HuH-7 (cell line): Measurements from ENCODE around the gene SPATA2.
"Not testable (repeated sequence)": the region's sequence is repeated elsewhere in the genome, so short reads cannot be mapped to it uniquely, and the experiment has no call there.

ENCODE experiments used
- DNase-seq: peaks from one replicate; pipeline ENCODE4 v3.0.0; 2011; ENCODE audit warnings: low spot score

Gene SPATA2

DNA sequence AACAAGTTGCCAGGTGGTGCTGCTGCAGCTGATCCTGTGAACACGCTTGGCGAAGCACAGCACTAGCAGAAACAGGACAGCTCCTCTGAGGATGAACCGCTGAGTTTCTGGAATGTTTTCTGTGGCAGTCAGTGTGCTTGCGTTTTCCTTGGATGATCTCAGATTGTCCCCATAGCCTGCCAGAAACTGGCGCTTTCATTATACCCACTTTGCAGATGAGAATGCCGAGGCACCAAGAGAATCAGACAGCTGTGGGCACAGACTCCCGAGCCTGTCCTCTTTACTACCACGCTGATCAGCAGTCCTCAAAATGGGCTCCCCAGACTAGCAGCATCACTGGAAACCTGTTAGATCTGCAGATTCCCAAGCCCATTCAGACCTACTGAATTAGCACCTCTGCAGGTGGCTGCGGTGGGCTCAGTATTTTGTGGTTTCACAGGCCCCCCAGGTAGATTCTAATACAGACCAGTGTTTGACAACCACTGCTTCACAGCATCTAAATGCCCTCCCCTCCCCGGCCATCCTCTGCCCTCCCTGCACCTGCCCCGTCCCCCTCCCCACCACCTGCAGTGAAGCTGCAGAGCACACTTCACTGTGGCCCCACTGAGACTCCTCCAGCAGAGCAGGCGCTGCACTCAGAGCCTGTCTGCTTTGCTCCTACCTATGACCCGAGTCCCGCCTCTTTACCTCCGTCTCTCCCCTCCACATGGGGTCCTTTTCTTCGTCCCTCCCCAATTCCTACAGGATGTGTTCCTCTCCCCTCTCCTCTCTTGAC lies 29.6 kb downstream of the SPATA2 start:
- DNase-seq = no peak

DNA sequence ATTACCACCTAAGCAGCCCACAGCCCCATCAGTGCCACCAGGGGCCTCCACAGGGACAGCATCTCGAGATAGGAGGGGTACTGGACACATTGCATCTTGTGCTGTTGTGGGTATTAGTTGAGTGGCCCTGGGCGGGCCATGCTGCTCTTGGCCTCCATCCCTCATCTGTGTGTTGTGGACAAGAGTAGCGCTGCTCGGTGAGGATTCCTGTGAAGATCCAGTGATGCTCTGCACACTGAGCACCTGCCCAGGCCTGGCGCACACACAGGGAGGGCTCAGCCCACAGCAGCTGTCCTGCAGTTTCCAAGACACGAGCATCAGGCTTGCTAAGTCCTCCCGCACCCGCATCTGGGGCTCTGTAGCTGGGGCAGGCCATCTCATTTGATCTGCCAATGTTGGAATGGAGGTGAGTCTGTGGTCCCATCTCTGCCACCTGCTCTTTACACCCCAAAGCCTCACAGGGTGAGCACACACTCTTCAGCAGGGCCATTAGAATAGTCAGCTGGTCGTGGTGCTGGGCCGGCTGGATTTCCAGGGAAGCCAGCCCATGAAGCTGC lies 32.0 kb downstream of the SPATA2 start:
- no peak for DNase-seq

DNA sequence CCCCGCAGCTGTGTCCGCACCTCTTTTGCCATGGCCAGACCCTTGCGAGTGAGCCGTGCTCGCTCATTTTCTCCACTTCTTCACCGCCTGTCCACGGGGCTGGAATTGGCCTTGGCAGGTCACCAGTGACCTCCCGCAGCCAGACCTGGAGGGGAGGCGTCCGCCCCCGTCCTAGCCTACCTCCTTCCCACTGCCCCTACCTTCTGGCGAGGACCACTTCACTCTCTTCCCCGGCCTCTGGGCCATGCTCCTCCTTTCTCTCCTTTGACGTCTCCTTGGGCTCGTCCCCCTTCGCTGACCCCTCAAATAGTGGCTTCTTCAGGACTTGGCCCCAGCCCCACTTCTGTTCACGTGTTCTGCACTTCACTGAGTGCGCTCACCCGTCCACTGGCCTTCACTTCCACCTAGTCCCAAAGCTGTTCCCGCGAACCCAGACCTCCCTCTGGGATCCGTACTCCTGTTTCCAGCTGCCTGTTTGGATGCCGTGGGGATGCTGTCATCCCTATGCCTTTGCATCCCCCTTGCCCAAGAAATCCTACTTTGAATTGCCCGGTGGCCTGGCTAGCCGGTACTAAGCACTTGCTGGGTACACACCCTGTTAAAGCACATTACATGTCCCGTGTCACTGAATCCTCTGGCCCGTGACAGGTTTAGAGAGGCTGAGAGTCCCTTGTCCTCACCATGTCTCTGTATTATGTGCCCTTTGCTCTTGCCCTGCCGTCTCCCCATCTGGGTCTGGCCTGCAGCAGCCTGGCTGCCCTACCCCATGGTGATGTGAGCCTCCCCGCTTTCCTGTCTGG lies 33.0 kb downstream of the SPATA2 start:
- no peak for DNase-seq

DNA sequence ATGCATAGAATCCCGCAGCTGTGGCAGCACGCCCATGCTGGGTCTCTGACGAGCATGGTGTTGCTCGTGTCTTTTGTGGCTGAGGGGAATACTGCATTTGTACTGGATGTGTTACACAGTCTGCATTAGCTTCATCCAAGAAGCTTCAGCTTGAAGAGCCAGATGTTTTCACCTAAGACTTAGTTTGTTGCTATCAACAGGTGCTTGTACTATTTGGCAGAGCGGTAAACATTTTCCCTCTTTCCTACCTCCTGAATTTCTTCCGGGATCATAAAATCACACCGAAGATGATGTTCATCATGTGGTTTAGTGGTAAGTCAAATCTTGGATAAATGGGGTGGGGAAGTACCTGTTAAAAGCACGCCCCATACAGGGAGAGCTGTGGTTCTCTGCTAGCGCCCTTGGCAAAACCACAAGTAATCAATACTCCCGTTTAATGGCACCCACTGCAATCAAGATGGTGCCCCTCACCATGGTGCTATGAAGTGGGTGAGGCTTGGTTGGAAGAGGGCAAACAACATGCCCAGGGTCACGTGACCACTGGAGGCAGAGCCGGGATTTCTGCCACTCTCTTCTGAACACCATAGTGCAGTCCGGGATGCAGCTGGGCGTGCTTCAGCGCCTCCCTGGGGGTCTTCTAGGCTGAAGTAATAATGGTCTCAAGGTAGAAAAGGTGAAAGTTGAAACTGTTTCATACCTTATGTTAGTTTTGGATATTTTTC lies 34.4 kb downstream of the SPATA2 start:
- no peak for DNase-seq

DNA sequence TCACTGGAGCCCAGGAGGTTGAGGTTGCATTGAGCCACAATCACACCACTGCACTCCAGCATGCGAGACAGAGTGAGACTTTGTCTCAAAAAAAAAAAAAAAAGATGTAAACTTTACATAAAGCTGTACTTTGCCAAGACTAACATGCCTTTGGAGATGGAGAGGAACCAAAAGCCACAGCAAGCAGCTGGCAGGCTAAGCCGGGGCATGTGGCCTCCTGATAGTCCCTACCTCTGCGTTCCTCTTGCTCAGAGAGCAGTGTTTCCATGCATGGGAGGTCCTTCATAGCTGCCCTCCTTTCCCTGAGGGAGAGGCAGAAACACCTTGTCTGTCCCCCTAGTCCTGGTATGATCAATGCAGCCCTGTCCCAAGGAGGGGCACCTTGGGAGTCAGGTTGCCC lies 35.2 kb downstream of the SPATA2 start:
- no peak for DNase-seq

DNA sequence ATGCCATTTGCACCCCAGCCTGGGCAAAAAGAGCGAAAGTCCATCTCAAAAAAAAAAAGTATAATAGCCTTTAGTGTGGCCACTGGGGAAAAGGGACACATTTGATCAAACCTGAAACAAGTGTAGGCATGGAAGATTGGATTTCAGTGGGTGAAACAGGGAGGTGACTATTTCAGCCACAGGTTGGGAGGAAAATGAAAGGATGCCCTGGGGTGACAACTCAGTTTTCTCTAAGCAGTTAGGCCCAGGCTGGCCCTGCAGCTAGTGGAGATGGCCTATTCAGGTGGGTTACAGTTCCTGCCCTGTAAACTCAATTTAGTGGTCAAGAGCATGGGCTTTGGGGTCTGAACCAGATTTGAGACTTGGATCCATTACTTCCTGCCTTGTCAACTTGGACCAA lies 36.4 kb downstream of the SPATA2 start:
- no peak for DNase-seq

DNA sequence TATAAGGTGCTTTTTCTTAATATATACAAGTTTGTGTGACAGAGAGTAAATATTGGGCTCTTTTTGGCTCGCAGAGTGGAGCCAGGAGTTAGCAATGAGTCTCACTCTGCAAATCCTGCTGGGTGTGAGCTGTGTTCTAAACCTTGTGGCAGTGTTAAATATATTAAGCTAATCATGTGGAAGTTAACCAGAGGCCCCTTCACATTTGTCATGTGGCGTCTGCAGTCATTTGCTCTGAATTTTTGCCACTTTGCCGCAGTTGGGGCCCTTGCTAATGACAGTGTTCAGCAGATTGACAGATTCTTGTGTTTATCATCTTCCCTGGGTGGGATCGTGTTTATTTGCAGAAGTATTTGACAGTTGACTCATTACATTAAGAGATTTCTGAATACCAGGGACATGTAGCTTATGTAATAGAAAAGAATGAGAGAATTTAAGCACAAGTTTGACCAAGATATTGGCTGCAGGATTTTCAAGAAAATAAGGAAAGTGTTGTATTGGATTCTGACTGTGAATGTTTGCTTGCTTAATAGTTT lies 37.9 kb downstream of the SPATA2 start:
- DNase-seq = no peak

DNA sequence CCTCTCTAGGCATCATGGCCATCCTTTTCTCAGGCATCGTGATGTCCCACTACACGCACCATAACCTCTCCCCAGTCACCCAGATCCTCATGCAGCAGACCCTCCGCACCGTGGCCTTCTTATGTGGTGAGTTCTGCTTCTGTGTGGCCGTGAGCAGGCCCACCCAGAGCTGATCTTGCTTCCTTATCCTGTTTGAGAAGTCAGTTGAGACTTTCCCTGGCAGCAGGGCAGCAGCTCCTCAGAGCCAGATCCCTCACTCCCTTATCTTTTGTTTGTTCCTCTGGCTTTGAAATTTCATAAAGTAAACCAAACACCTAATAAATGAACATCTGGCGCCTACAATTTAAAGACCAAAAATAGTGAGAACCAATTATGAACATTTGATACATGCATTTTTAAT lies 40.6 kb downstream of the SPATA2 start:
- DNase-seq = no peak

DNA sequence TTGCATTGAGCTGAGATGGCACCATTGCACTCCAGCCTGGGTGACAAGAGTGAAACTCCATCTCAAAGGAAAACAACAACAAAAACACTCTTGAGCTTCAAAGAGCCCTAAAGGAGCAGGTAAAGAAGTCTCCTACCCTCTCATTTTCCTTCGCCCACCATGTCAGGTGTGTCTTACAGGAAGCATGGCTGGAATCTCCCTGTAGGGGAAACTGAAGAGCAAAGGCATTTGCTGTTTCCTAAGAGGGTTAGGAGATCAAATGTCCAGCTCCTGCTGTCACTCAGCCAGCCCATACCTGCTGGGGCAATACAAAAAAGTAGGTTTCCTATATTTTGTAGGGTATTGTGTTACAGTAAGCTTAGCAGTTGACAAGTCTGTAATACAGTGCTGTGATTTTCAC lies 43.3 kb downstream of the SPATA2 start:
- no peak for DNase-seq

DNA sequence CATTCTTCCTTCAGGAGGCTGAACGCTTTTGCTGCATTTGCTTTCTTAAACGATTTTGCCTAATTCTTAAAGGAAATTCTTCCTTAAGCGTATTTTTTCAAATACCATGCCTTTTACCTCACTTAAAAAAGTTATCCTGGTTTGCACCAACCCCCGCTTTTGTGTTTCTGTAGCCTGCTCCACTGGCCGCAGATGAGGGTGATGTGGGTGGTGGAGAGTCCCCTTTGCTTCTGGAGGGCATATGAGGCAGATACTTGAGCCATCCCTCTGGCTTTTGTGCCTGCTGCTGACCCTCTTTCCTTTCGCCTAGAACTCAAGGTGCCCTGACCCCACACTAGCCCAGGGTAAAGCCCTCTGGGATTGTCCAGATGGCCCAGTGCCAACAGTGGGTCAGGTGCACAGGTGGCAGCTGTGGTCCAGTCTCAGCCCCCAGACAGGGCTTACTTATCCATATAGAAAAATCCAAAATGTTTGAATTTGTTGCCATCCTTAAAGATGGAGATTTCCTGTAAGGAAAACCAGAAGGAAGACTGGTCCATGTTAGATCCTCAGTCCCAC lies 43.9 kb downstream of the SPATA2 start:
- DNase-seq = no peak

DNA sequence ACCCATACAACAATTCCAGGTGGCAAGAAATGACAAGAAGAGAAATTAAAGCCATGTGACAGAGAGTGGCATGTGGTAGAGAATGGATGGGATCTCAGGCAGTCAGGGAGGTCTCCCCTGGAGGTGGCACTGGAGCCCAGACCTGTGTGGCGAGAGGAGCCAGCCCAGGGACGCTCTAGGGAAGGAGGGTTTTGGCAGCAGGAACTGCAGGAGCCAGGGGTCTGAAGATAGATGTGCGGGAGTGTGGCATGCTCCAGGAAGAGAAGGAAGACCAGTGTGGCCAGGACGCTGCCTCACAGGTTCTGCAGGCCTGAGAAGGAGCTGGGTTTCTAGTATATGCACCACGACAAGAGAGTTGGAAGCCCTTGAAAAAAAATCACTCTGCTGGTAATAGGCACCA lies 45.1 kb downstream of the SPATA2 start:
- DNase-seq = no peak

DNA sequence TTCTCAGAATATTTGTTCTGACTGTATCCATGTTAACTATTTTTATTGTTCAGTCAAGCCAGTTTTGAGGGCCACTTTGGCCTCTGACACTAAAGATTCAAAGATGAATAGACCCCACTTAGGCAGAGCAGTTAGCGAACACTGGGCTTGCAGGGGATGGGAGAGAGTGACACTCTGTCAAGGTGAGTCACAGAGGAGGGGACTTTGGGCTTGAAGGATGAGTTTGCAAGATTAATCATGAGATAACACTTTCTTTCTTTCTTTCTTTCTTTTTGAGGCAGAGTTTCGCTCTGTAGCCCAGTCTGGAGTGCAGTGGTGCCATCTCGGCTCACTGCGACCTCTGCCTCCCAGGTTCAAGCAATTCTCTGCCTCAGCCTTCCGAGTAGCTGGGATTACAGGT lies 46.4 kb downstream of the SPATA2 start:
- no peak for DNase-seq

DNA sequence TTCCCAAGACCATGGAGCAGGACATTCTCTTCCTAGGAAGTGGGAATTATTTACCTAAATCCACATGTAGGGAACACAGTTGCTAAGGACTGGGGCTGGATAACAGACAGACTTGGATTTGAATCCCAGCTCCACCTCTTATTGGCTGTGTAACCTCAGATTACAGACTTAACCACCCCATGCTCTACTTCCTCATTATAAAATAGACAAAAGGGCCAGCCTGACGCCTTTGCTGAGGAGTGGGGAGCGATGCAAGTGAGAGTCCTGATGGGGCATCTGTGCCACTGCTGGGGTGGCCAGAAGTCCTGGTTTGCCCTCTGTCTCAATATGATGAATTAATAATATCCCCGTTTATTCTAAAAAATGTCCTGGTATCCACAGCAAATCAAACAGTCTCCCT lies 46.8 kb downstream of the SPATA2 start:
- DNase-seq = no peak

DNA sequence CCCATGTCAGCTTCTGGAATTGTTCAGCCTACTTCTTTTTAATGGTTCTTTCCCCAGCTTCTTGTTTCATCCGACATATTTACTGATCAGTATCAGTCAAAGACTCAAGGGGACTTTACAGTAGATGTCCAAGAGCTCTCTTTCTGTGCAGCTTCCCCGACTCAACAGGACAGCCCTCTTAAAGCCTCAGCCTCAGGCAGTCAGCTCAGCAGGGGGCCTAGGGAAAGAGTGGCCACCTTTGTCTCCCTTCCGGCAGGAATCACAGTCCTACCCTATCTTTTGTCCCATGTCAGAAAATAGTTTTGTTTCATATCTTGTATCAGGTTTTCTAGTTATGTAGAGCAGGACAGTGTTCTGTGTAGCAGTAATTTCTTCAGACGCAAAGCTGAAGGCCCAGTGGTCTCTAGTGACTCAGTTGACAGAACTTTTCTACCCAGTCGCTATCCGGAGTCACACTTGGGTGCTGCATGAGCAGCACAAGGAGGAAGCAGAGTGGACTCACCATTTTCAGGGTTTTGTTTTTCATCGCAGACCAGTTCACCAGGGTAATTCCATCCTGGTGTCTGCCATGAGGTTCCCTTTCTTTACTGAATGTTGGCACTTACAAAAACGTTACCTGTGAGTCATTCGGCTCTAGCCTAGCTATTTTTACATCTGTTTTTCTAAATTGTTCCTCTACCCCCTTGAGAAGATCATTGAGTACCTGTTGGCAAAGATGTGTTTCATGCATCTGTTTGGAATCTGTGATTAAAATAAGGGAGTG lies 47.7 kb downstream of the SPATA2 start:
- DNase-seq = no peak

DNA sequence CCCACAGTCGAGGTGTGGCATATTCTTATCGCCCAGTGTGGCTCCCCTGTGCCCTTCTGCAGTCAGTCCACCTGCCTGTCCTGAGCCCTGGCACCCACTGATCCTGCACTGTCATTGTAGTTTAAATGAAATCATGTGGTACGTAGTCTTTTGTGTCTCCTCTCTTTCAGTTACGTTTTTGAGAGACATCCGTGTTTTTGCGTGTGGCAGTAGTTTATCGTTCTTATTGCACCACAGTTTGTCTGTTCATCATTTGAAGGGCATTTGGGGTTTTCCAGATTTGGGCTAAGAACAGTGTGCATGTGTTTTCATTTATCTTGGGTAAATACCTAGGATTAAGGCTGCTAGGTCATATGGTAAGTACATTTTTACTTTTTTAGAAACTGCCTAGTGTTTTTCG lies 49.3 kb downstream of the SPATA2 start:
- DNase-seq = no peak

DNA sequence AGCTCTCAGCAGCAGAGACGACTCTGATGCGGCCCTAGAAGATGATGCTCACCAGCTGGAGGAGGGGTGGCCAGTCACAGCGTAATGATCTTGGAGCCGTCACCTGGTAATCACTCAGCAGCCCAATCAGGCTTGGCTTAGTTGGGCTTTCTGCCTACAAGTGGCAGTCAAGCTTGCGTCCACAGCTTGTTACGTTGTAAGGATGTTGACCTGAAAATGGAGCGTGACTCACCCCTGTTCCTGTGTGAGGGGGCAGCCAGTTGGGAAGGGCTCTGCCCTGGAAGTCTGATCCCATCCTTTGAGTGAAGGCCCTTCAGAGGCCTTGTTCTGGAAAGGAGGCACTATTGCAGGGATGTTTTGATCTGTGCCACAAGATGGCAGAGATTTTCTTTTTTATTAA lies 49.8 kb downstream of the SPATA2 start:
- DNase-seq = no peak

DNA sequence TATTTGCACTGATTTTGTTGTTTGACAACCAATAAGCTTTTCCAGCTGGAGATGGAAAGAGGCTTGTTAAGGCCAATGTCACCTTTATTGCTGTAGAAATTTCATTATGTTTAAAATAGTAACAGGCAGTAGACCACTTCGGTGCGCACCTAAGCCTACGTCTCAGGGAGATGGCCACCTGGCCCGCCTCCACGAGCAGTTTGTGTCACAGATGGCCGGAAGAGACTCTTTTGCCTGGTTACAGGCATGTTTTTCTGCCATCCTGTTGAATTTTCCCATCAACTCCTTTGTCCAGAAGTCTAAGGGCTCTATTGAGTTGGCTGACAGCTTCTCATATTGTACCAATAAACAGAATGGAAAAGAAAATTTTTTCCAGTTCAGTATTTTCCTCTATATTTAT lies 51.7 kb downstream of the SPATA2 start:
- DNase-seq = no peak

DNA sequence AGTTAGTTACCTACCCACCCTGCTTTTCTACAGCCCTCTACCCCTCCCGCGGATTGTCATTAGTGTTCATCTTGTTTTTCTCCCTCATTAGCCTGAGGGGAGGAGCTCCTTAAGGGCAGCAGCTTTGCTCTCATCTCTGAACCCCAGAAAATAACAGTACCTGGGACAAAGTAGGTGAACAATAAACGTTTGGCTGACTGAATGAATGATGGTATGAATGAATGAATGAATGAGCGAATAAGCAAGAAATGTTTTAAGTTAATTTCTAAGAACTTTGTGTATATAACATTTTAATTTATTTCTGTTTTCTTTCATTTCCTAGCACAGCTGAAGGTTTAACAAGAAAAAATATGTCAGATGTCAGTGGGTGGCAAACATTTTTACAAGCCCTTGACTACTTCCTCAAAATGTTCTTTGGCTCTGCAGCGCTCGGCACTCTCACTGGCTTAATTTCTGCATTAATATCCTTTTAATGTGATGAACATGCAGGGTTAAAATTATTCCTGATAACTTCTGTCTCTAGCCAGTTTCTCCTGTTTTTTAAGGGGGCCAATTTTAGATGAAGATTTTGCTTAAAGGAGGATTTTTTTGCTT lies 52.6 kb downstream of the SPATA2 start:
- DNase-seq = no peak

DNA sequence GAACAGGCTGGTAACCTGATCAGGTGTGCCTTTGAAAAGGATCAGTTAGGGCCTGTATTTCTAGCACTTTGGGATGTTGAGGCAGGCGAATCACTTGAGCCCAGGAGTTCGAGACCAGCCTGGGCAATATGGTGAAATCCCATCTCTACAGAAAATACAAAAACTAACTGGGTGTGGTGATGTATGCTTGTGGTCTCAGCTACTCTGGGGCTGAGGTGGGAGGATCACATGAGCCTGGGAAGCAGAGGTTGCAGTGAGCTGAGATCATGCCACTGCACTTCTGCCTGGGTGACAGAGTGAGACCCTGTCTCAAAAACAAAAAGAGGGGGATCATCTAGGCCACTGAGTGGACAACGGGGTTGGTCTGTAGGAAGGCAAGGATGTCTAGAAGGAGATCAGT lies 54.1 kb downstream of the SPATA2 start:
- DNase-seq = not testable (repeated sequence)

DNA sequence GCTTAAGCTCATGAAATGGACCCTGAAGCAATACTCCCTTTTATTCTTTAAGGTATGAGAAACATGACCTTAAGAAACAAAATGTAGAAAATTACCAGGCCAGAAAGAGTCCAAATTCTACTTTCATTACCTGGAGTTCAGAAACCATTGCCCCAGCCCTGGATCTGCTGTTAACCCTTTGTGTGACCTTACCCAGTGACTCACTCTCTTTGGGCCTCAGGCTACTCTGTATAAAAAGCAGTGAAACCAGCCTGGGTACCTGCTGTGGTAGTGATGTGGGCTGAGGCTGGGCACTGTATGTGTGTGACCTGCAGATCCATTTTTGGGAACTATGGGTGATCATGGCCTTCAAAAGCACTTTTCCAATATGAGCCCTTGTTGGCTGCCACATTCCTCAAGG lies 55.5 kb downstream of the SPATA2 start:
- no peak for DNase-seq

DNA sequence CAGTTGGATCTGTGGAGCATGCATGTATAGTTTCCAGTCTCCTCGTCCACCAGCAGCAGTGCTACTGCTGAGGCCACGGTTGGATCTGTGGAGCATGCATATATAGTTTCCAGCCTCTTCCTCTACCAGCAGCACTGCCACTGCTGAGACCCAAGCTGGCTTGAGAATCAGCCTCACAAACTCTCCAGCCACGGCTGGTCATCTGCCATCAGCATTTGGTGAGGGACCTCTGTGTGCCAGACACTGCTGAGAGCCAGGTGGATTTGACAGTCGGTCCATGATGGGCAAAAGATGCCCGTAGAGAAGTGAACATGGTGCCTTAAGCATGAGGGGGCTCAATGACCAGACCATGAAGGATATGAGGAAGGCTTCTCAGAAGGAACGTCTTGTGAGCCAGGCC lies 56.3 kb downstream of the SPATA2 start:
- no peak for DNase-seq
